ENCODE results near the gene TSR2. TPM values are rescaled to one million over a fixed set of nuclear protein-coding genes. Genes with fewer than 3 reads are reported as not detected.

TSR2 gene
- total and polyA plus RNA-seq, 2 of the 13 experiments (the other 11 are each of a cell fraction or from before 2014, with no cell fraction given): 10.9 to 35.5 TPM

DNA sequence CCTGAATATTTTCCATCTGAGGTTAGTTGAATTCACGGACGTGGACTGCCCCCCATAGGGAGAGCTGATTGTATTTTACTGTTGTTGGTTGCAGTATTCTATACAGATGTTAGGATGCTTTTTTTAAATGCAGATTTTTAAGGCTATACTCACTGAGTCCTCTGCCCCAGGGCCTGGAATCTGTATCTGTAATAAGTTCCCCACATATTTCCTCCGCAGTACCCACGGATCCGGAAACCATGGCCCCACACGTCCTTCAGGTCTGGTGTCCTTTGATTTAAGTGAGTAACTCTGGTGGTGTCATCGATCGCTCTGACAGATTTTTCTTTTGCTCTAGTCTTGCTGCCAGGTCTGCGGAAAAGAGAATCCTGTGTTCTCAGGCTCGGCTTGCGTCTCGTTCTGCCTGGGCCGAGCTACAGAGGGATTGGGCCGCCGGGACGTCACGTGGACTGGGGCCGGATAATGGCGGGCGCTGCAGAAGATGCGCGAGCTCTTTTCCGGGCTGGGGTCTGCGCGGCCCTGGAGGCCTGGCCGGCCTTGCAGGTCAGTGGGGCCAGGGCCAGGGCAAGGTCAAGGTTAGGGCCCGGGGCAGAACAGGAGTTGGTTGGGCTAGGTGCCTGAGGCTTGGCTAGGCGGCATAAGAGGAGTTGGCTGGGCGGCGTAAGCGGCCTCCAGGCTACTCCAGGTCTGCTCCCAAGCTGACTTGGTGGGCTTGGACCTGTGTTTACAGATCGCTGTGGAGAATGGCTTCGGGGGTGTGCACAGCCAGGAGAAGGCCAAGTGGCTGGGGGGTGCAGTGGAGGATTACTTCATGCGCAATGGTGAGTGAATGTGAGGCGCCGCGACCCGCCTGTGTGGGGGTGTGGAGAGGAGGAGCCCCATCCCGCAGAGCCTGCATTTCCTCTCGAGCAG lies at the start of gene TSR2 (continued):
- TF ChIP-seq GABPB1 (CRISPR knock-in tag; IDR thresholded peaks at IDR 0.05) (peak; percentile 78), NFKB2 (CRISPR knock-in tag; IDR thresholded peaks at IDR 0.05; ENCODE audit: borderline replicate concordance) (no peak), KDM5A (IDR thresholded peaks at IDR 0.05; ENCODE audit: borderline replicate concordance, low read length) (peak; percentile 92), KDM2A (CRISPR knock-in tag; IDR thresholded peaks at IDR 0.05; ENCODE audit: borderline replicate concordance, low read depth) (peak; percentile 71; the same call in 1 of the 2 replicates), TGIF2 (CRISPR knock-in tag; IDR thresholded peaks at IDR 0.05) (0 out of 2 replicates have a peak, but pooled peaks have one; percentile 25), FOXP1 (IDR thresholded peaks at IDR 0.05) (no peak), FOXP1 (CRISPR knock-in tag; IDR thresholded peaks at IDR 0.05) (0 out of 2 replicates have a peak, but pooled peaks have one; percentile 15), PHF20 (CRISPR knock-in tag; IDR thresholded peaks at IDR 0.05) (peak; percentile 88), MYC (CRISPR knock-in tag; IDR thresholded peaks at IDR 0.05; ENCODE audit: borderline replicate concordance) (peak; percentile 63; the same call in 1 of the 2 replicates), POLR2AphosphoS2 (IDR thresholded peaks at IDR 0.05; ENCODE audit: low read depth, low read length) (peak; percentile 82; the same call in 1 of the 2 replicates), ESRRA (CRISPR knock-in tag; IDR thresholded peaks at IDR 0.05; ENCODE audit: low read depth) (peak; percentile 94), ZNF501 (CRISPR knock-in tag; IDR thresholded peaks at IDR 0.05) (peak; percentile 64), KAT8 (CRISPR knock-in tag; IDR thresholded peaks at IDR 0.05) (peak; percentile 90), PHF21A (CRISPR knock-in tag; IDR thresholded peaks at IDR 0.05) (peak; percentile 71; the same call in 1 of the 2 replicates), ZMYM4 (CRISPR knock-in tag; IDR thresholded peaks at IDR 0.05) (peak; percentile 44; the same call in 1 of the 2 replicates), RCOR2 (CRISPR knock-in tag; IDR thresholded peaks at IDR 0.05) (no peak), GABPA (IDR thresholded peaks at IDR 0.05; ENCODE audit: low read depth, low read length) (no peak; the same call in 1 of the 2 replicates), GABPA (CRISPR knock-in tag; IDR thresholded peaks at IDR 0.05; ENCODE audit: low read depth) (peak; percentile 69), MXI1 (IDR thresholded peaks at IDR 0.05; ENCODE audit: borderline replicate concordance, low read depth, low read length) (peak; percentile 46; the same call in 1 of the 3 replicates), RXRA (CRISPR knock-in tag; IDR thresholded peaks at IDR 0.05) (peak; percentile 53; the same call in 1 of the 2 replicates), TARDBP (CRISPR knock-in tag; IDR thresholded peaks at IDR 0.05) (peak; percentile 63)
- TF ChIP-seq, protein P1, sequence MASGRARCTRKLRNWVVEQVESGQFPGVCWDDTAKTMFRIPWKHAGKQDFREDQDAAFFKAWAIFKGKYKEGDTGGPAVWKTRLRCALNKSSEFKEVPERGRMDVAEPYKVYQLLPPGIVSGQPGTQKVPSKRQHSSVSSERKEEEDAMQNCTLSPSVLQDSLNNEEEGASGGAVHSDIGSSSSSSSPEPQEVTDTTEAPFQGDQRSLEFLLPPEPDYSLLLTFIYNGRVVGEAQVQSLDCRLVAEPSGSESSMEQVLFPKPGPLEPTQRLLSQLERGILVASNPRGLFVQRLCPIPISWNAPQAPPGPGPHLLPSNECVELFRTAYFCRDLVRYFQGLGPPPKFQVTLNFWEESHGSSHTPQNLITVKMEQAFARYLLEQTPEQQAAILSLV (CRISPR knock-in tag; IDR thresholded peaks at IDR 0.05; ENCODE audit: borderline replicate concordance): 0 out of 2 replicates have a peak, but pooled peaks have one; percentile 24
- TF ChIP-seq, protein P2, sequence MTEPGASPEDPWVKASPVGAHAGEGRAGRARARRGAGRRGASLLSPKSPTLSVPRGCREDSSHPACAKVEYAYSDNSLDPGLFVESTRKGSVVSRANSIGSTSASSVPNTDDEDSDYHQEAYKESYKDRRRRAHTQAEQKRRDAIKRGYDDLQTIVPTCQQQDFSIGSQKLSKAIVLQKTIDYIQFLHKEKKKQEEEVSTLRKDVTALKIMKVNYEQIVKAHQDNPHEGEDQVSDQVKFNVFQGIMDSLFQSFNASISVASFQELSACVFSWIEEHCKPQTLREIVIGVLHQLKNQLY (CRISPR knock-in tag; IDR thresholded peaks at IDR 0.05): no peak
- TF ChIP-seq, protein P3, sequence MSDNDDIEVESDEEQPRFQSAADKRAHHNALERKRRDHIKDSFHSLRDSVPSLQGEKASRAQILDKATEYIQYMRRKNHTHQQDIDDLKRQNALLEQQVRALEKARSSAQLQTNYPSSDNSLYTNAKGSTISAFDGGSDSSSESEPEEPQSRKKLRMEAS (IDR thresholded peaks at IDR 0.05): peak; percentile 64
- TF ChIP-seq, protein P4, sequence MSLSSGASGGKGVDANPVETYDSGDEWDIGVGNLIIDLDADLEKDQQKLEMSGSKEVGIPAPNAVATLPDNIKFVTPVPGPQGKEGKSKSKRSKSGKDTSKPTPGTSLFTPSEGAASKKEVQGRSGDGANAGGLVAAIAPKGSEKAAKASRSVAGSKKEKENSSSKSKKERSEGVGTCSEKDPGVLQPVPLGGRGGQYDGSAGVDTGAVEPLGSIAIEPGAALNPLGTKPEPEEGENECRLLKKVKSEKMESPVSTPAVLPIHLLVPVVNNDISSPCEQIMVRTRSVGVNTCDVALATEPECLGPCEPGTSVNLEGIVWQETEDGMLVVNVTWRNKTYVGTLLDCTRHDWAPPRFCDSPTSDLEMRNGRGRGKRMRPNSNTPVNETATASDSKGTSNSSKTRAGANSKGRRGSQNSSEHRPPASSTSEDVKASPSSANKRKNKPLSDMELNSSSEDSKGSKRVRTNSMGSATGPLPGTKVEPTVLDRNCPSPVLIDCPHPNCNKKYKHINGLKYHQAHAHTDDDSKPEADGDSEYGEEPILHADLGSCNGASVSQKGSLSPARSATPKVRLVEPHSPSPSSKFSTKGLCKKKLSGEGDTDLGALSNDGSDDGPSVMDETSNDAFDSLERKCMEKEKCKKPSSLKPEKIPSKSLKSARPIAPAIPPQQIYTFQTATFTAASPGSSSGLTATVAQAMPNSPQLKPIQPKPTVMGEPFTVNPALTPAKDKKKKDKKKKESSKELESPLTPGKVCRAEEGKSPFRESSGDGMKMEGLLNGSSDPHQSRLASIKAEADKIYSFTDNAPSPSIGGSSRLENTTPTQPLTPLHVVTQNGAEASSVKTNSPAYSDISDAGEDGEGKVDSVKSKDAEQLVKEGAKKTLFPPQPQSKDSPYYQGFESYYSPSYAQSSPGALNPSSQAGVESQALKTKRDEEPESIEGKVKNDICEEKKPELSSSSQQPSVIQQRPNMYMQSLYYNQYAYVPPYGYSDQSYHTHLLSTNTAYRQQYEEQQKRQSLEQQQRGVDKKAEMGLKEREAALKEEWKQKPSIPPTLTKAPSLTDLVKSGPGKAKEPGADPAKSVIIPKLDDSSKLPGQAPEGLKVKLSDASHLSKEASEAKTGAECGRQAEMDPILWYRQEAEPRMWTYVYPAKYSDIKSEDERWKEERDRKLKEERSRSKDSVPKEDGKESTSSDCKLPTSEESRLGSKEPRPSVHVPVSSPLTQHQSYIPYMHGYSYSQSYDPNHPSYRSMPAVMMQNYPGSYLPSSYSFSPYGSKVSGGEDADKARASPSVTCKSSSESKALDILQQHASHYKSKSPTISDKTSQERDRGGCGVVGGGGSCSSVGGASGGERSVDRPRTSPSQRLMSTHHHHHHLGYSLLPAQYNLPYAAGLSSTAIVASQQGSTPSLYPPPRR (CRISPR knock-in tag; IDR thresholded peaks at IDR 0.05; ENCODE audit: borderline replicate concordance): no peak
